NCI-H1436 treated with DMSO at 0.1 percent for 48 hours (cell line): ENCODE data around the gene BTN2A1.
"Not testable (repeated sequence)": the region's sequence is repeated elsewhere in the genome, so short reads cannot be mapped to it uniquely, and the experiment has no call there.

Experiments used
- DNase-seq: peaks from one replicate; lab custom pipeline; 2025; lab: John Stamatoyannopoulos, UW

The BTN2A1 gene

DNA sequence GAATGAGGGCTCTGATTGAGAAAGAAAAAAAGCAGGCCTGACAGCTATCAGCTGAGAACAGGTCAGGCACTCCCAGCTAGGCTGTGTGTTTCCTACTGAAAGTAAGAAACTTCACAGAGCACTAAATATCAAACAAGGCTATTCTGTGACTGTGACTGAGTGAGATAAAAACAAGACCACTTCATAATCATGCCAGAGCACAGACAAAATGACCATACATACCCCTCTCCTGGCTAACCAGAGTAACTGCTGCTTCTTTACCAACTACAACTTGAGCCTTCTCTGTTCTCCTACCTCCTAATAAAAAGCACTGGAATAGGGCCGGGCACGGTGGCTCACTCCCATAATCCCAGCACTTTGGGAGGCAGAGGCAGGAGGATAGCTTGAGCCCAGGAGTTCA is 35.5 kb downstream of the BTN2A1 start:
- DNase-seq: no peak

DNA sequence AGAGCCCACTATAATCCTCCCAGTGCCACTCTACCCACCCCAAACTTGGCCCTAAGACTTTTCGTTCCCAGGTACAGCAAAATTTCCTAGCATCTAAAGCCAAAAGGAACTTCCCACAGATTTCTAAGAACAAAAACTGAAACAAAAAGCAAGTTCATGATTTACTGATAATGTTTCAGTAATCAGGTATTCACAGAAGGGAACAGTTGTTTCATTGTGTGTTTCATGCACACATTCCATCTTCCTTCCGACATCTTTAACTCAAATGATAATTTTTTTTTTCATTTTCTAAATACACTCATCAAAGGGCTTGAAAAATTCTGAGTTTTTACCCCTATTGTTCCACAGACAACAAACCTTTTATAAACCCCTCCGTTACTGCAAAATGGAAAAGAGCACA is 36.4 kb downstream of the BTN2A1 start:
- no peak for DNase-seq

DNA sequence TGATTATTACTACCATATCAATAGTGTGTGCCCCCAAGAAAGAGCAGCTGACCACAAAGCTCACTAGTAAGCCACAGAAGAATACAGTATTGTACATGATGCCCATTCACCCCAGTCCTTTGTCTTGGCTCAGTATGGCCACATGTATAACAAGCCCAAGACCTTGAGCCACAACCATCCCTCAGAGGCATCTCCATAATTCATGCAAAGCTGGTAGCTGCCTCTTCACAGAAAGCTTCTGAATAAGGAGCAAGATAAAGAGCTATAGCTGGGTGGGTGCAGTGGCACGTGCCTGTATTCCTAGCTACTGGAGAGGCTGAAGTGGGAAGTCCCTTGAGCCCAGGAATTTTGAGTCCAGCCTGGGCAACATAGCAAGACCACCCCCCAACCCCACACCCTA is 37.5 kb downstream of the BTN2A1 start:
- no peak for DNase-seq

DNA sequence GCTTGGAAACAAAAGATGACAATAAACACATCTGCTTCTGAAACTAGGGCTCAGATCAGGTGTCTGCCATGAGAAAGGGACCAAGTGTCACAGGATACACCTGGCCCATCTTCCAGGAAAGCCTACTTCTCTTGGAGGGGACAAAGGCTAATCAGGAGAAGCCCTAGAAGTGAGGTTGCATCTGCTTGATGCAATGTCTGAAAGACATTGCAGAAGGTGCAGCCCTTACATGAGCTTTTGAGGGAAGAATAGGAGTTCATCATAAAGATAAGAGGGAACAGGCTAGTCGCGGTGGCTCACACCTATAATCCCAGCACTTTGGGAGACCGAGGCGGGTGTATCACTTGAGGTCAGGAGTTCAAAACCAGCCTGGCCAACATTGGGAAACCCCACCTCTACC is 39.9 kb downstream of the BTN2A1 start:
- DNase-seq: no peak

DNA sequence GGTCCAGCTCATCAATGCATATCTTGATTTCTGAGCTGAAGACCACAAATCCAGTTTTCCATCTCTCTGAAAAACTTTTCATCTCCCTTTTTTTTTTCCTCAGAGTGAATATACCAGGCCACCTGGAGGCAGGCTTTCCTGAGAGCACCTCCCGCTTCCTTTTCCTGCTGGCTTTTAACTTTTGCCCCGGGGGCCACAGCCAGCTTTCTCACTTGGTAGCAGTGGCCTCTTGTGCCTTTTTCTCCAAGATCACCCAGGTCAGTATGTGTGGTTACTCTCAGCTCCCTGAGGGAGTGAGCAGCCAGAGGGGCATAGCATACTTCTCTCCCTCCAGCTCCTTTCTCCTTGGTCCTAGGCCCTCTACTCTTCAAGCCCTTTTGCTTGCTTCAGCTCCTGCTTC is 42.3 kb downstream of the BTN2A1 start, which contains the start of gene BTN1A1:
Gene BTN1A1, plus strand, starts transcription at position 202 of the 400 bp plus-strand sequence. CDS start 984 bp downstream, outside the sequence.
- DNase-seq: no peak

DNA sequence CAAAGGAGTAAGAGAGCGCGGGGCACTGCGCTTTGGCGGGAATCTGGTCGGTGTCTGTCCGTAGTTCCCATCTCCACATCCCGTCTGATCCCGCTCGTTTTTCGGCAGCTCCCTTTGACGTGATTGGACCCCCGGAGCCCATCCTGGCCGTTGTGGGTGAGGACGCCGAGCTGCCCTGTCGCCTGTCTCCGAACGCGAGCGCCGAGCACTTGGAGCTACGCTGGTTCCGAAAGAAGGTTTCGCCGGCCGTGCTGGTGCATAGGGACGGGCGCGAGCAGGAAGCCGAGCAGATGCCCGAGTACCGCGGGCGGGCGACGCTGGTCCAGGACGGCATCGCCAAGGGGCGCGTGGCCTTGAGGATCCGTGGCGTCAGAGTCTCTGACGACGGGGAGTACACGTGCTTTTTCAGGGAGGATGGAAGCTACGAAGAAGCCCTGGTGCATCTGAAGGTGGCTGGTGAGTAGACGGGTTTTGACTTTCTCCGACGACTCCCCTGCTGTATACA is 43.8 kb downstream of the BTN2A1 start:
- DNase-seq: no peak

DNA sequence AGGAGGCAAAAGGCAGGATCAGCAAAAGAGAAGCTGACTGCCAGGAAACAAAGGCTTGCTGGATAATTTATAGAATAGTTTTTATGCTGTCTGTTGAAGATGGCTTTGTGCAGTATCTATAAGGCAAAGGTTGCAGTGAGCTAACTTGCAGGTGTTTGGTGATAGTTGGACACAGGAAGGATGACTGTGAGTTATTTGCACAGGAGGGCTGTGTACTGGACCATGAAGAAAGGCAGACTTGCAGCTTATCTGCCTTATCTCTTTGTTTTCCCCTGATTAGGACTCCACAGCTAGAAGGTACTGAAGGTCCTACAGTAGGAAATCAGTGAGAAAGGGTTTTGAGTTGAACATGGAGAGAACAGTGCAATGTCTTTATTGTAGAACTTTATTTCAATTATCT is 44.4 kb downstream of the BTN2A1 start:
- no peak for DNase-seq

GRCh38 chr6:26502626-26503025 is 44.9 kb downstream of the BTN2A1 start:
- no peak for DNase-seq

- no peak for DNase-seq
These were observed 49.9 kb downstream of the BTN2A1 start for GRCh38 chr6:26507658-26508057.

GRCh38 chr6:26511033-26511432 is 53.3 kb downstream of the BTN2A1 start:
- not testable (repeated sequence) for DNase-seq

- no peak for DNase-seq
These were observed 57.2 kb downstream of the BTN2A1 start for GRCh38 chr6:26514984-26515383.

- no peak for DNase-seq
These were observed 59.0 kb downstream of the BTN2A1 start for GRCh38 chr6:26516481-26517427.
